Stomach smooth muscle (tissue), 2 donors: ENCODE measurements around the gene ST6GALNAC3.

Experiments
- H3K27ac ChIP-seq: one replicate; pipeline ENCODE4 v1.7.0; 2013; ENCODE audit warnings: mild to moderate bottlenecking, low read length, inconsistent platforms
- H3K27me3 ChIP-seq, 2 donors: one replicate each; pipeline ENCODE4 v1.7.0; 2013; ENCODE audit warnings: low read length in 2 of 2; ENCODE audit not compliant: insufficient read depth in 2 of 2, control insufficient read depth in 1 of 2
- H3K36me3 ChIP-seq, 2 donors: one replicate each; pipeline ENCODE4 v1.7.0; 2013; ENCODE audit warnings: low read length in 2 of 2; ENCODE audit not compliant: control insufficient read depth in 2 of 2, insufficient read depth in 2 of 2
- H3K4me1 ChIP-seq: one replicate; pipeline ENCODE4 v1.7.0; 2013; ENCODE audit warnings: low read length; ENCODE audit not compliant: control insufficient read depth, insufficient read depth
- H3K4me3 ChIP-seq, 2 donors: one replicate each; pipeline ENCODE4 v1.7.0; 2013; ENCODE audit warnings: low read length in 2 of 2
- H3K9ac ChIP-seq, 2 donors: one replicate each; pipeline ENCODE4 v1.7.0; 2013; ENCODE audit warnings: low read length in 2 of 2, mild to moderate bottlenecking in 1 of 2
- H3K9me3 ChIP-seq, 2 donors: one replicate each; pipeline ENCODE4 v1.7.0; 2013; ENCODE audit warnings: low read length in 2 of 2; ENCODE audit not compliant: control insufficient read depth in 2 of 2
- donor health status: healthy.
- donor health status: Pancreatic carcinoma.

ST6GALNAC3 gene

GRCh38 chr1:76279101-76279748, 204.7 kb downstream of the ST6GALNAC3 start:
- H3K27ac ChIP-seq: no peak overlapping the region
- peaks cover 6% of the 10 kb centered on the region for H3K4me1 ChIP-seq
- H3K9me3 ChIP-seq: no peaks in the 10 kb centered on the region
- peak overlapping the region; percentile 40 to 58 for H3K4me3 ChIP-seq
- no peaks in the 10 kb centered on the region for H3K27me3 ChIP-seq
- peak overlapping the region; percentile 34 to 37 for H3K9ac ChIP-seq
- no peaks in the 10 kb centered on the region for H3K36me3 ChIP-seq

- Histone ChIP-seq H3K27me3 (no peaks in the 10 kb centered on the region), H3K27ac (no peak overlapping the region), H3K9me3 (no peaks in the 10 kb centered on the region), H3K4me1 (peaks cover 6% of the 10 kb centered on the region), H3K36me3 (no peaks in the 10 kb centered on the region), H3K9ac (no peak overlapping the region), H3K4me3 (no peak overlapping the region)
Observed at GRCh38 chr1:76281306-76281705, 206.8 kb downstream of the ST6GALNAC3 start.

GRCh38 chr1:76284842-76285241, 210.3 kb downstream of the ST6GALNAC3 start:
- H3K27me3 ChIP-seq: no peaks in the 10 kb centered on the region
- H3K9ac ChIP-seq: no peak overlapping the region
- no peaks in the 10 kb centered on the region for H3K4me1 ChIP-seq
- no peaks in the 10 kb centered on the region for H3K9me3 ChIP-seq
- H3K27ac ChIP-seq: no peak overlapping the region
- no peak overlapping the region for H3K4me3 ChIP-seq
- H3K36me3 ChIP-seq: no peaks in the 10 kb centered on the region

- H3K4me3 ChIP-seq: no peak overlapping the region
- H3K27ac ChIP-seq: no peak overlapping the region
- no peak overlapping the region for H3K9ac ChIP-seq
- no peaks in the 10 kb centered on the region for H3K9me3 ChIP-seq
- H3K4me1 ChIP-seq: no peaks in the 10 kb centered on the region
- no peaks in the 10 kb centered on the region for H3K36me3 ChIP-seq
- H3K27me3 ChIP-seq: no peaks in the 10 kb centered on the region
Observed at GRCh38 chr1:76285578-76286135, 211.1 kb downstream of the ST6GALNAC3 start.

- Histone ChIP-seq H3K36me3 (no peaks in the 10 kb centered on the region), H3K4me1 (no peaks in the 10 kb centered on the region), H3K9me3 (no peaks in the 10 kb centered on the region), H3K4me3 (no peak overlapping the region), H3K9ac (no peak overlapping the region), H3K27me3 (no peaks in the 10 kb centered on the region), H3K27ac (no peak overlapping the region)
Observed at GRCh38 chr1:76287917-76288316, 213.4 kb downstream of the ST6GALNAC3 start.

GRCh38 chr1:76288758-76289483, 214.4 kb downstream of the ST6GALNAC3 start:
- no peaks in the 10 kb centered on the region for H3K4me1 ChIP-seq
- H3K36me3 ChIP-seq: no peaks in the 10 kb centered on the region

GRCh38 chr1:76289692-76290091, 215.1 kb downstream of the ST6GALNAC3 start:
- Histone ChIP-seq H3K9me3 (no peaks in the 10 kb centered on the region), H3K36me3 (no peaks in the 10 kb centered on the region), H3K27me3 (no peaks in the 10 kb centered on the region), H3K27ac (no peak overlapping the region), H3K4me3 (no peak overlapping the region), H3K9ac (no peak overlapping the region), H3K4me1 (no peaks in the 10 kb centered on the region)

More at GRCh38 chr1:76288758-76289483, 214.4 kb downstream of the ST6GALNAC3 start:
- Histone ChIP-seq H3K9me3 (no peaks in the 10 kb centered on the region), H3K27ac (no peak overlapping the region), H3K4me3 (no peak overlapping the region), H3K9ac (no peak overlapping the region), H3K27me3 (no peaks in the 10 kb centered on the region)

DNA sequence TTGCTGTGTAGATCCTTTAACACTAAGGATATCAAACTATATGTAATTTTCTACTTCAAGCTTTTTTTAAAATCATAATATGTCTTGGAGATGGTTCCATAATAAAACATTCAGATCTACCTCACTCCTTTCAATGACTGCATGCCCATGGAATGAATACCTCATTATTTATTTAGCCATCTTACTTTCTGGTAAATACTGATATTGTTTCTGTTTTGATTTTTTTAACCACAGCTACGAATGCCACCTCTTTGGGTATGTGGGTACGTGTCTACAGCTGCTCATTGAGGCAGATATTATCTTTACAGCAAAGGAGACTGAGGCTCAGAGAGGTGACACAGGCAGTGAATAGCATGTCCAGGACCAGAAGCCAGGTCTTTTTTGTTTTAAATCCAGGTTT, 215.7 kb downstream of the ST6GALNAC3 start:
- Histone ChIP-seq H3K36me3 (no peaks in the 10 kb centered on the region), H3K27ac (no peak overlapping the region), H3K27me3 (no peaks in the 10 kb centered on the region), H3K9me3 (no peaks in the 10 kb centered on the region), H3K4me3 (no peak overlapping the region), H3K9ac (no peak overlapping the region), H3K4me1 (no peaks in the 10 kb centered on the region)

DNA sequence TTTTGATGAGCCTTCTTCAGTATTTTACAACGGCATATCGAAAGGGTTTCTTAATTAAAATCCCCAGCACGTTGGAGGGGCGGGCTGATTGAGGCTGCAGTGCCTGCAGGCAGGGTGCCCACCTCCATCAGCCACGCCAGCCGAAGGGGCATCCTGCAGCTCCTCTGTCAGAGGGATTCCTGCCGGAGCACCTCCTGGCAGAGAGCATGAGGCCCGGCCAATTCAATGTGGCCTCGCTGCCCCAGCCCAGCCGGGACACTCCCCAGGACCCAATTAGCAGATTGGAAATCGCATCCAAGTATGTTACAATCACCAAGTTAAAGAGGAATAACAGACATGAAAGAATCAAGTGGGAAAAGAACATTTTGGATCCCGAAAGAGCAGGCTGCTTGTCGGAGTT, 216.6 kb downstream of the ST6GALNAC3 start:
- H3K27ac ChIP-seq: no peak overlapping the region
- H3K36me3 ChIP-seq: no peaks in the 10 kb centered on the region
- H3K4me1 ChIP-seq: no peaks in the 10 kb centered on the region
- no peak overlapping the region for H3K4me3 ChIP-seq
- H3K9me3 ChIP-seq: no peaks in the 10 kb centered on the region
- no peak overlapping the region for H3K9ac ChIP-seq
- H3K27me3 ChIP-seq: no peaks in the 10 kb centered on the region

DNA sequence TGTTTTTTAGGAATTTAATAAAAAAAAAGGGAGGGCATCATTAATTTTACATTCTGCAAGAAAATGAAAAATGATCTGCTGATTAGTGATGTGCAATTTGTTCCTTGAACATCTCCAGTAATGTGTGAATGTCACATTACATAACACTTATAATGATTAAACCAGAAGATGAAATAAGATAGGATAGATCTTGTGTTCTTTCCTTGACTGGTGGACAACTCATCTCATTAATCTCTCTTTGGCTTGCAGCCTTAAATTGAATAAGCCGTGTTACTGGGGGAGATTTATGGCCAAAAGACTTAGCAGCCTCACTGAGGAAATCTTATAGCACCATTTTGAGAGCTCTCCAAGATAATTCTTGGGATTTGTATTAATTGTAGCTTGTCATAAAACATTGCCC, 217.2 kb downstream of the ST6GALNAC3 start:
- Histone ChIP-seq H3K9me3 (no peaks in the 10 kb centered on the region), H3K27me3 (no peaks in the 10 kb centered on the region), H3K27ac (no peak overlapping the region), H3K4me1 (no peaks in the 10 kb centered on the region), H3K36me3 (no peaks in the 10 kb centered on the region), H3K9ac (no peak overlapping the region), H3K4me3 (no peak overlapping the region)
